ENCODE data around the gene LRRN3. TPM values are rescaled to one million over a fixed set of nuclear protein-coding genes. Genes with fewer than 3 reads are reported as not detected.

Gene LRRN3
- polyA plus RNA-seq, 1 of the 3 experiments (the other 2 are of a cell fraction), result 2.1 TPM

DNA sequence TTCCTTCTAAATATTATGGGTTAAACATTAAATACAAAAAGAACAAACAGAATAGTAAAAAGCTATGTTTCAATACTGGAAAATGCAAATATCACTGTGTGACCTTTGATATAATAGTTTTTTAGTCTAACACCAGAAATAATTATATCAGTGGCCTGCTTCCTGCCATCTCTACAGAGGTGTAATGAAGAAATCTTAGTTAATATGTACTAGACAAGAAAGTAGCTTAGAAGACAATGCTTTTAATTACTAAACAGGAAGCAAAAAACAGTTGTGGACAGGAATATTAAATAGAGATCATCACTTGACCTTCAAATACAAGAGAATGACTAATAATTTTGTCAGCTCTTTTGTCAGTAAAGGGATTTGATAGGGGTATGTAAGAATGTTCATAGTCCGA, 47.4 kb upstream of the LRRN3 start:
- DNase-seq, result no peak
- Histone ChIP-seq H3K4me3 (ENCODE audit: low read depth in 2 of 2, low read length in 1 of 2) (no peak overlapping the region), H3F3A (replicated peaks; ENCODE audit: insufficient read depth) (peaks cover 4% of the 10 kb centered on the region), H3K79me2 (ENCODE audit: insufficient read depth) (no peaks in the 10 kb centered on the region), H4K20me1 (ENCODE audit: insufficient read depth) (no peaks in the 10 kb centered on the region), H3K9ac (no peak overlapping the region), H3K4me1 (ENCODE audit: control insufficient read depth in 1 of 2, insufficient read depth in 2 of 2, low read depth in 1 of 2, low read length in 1 of 2) (peaks cover 0 to 2% of the 10 kb centered on the region in 2 experiments; a peak in 2 of 4 replicates), H3K27ac (ENCODE audit: low read depth in 2 of 2, low read length in 1 of 2) (no peak overlapping the region), H2AFZ (ENCODE audit: low read depth) (no peak overlapping the region), H3K9me2 (no peaks in the 10 kb centered on the region), H3K4me2 (no peak overlapping the region), H3K27me3 (ENCODE audit: insufficient read depth) (no peaks in the 10 kb centered on the region), H3K9me3 (no peaks in the 10 kb centered on the region), H3K36me3 (replicated peaks in 1 of 2; ENCODE audit: control insufficient read depth in 1 of 2, insufficient read depth in 2 of 2, low read length in 1 of 2) (no peaks in the 10 kb centered on the region)
- no peak for TF ChIP-seq GABPA (IDR thresholded peaks at IDR 0.05; ENCODE audit: low read depth)
- TF ChIP-seq EP300 (IDR thresholded peaks at IDR 0.05; ENCODE audit: borderline replicate concordance in 1 of 2, low read depth in 1 of 2, low read length in 1 of 2), result no peak
- no peak for TF ChIP-seq GATA2 (CRISPR knock-in tag; IDR thresholded peaks at IDR 0.05)
- no peak for TF ChIP-seq FOXJ3 (CRISPR knock-in tag; IDR thresholded peaks at IDR 0.05)
- no peak for TF ChIP-seq MXI1 (IDR thresholded peaks at IDR 0.05; ENCODE audit: low read depth, low read length)
- TF ChIP-seq RCOR1 (IDR thresholded peaks at IDR 0.05; ENCODE audit: low read length), result no peak
- POLR2A ChIA-PET, result no interaction called here
- CTCF ChIA-PET, result interaction anchor here (1.9 kb wide), 1 partner anchor 17 kb away, joined by 4 read pairs; no protein-coding TSS in a partner anchor
- 87% methylated on average over 1 of the region's 1 CpG for WGBS (ENCODE audit: low lambda C conversion rate)

DNA sequence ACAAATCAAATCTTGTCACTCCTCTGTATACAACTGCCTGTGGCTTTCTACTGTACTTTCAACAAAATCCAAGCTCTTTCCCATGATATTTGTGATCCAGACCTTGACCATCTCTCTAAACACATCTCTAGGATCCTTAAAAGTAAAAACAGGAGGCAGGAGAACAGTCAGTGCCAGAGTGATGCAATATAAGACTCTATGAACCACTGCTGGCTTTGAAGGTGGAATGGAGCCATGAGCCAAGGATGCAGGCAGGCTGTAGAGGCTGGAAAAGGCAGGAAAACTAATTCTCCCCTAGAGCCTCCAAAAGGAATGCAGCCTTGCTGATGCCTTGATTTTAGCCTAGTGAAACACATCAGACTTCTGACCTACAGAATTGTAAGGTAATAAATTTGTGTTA, 45.5 kb upstream of the LRRN3 start:
- H3K9ac ChIP-seq, result no peak overlapping the region
- H3K36me3 ChIP-seq (replicated peaks in 1 of 2; ENCODE audit: control insufficient read depth in 1 of 2, insufficient read depth in 2 of 2, low read length in 1 of 2), result no peaks in the 10 kb centered on the region
- H3K9me3 ChIP-seq, result no peaks in the 10 kb centered on the region
- CTCF ChIA-PET, result no interaction called here
- H2AFZ ChIP-seq (ENCODE audit: low read depth), result no peak overlapping the region
- POLR2A ChIA-PET, result no interaction called here
- no peaks in the 10 kb centered on the region for H3K27me3 ChIP-seq (ENCODE audit: insufficient read depth)
- H4K20me1 ChIP-seq (ENCODE audit: insufficient read depth), result no peaks in the 10 kb centered on the region
- no peak overlapping the region for H3K4me3 ChIP-seq (ENCODE audit: low read depth in 2 of 2, low read length in 1 of 2)
- no peaks in the 10 kb centered on the region for H3K79me2 ChIP-seq (ENCODE audit: insufficient read depth)
- no peak overlapping the region for H3K4me2 ChIP-seq
- H3F3A ChIP-seq (replicated peaks; ENCODE audit: insufficient read depth), result peaks cover 4% of the 10 kb centered on the region
- H3K9me2 ChIP-seq, result no peaks in the 10 kb centered on the region
- H3K4me1 ChIP-seq (ENCODE audit: control insufficient read depth in 1 of 2, insufficient read depth in 2 of 2, low read depth in 1 of 2, low read length in 1 of 2), result peaks cover 0 to 2% of the 10 kb centered on the region in 2 experiments; a peak in 2 of 4 replicates
- H3K27ac ChIP-seq (ENCODE audit: low read depth in 2 of 2, low read length in 1 of 2), result no peak overlapping the region
- DNase-seq, result no peak
- TF ChIP-seq, protein P1, sequence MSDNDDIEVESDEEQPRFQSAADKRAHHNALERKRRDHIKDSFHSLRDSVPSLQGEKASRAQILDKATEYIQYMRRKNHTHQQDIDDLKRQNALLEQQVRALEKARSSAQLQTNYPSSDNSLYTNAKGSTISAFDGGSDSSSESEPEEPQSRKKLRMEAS (IDR thresholded peaks at IDR 0.05; ENCODE audit: low read depth), result no peak
- TF ChIP-seq, protein P2, sequence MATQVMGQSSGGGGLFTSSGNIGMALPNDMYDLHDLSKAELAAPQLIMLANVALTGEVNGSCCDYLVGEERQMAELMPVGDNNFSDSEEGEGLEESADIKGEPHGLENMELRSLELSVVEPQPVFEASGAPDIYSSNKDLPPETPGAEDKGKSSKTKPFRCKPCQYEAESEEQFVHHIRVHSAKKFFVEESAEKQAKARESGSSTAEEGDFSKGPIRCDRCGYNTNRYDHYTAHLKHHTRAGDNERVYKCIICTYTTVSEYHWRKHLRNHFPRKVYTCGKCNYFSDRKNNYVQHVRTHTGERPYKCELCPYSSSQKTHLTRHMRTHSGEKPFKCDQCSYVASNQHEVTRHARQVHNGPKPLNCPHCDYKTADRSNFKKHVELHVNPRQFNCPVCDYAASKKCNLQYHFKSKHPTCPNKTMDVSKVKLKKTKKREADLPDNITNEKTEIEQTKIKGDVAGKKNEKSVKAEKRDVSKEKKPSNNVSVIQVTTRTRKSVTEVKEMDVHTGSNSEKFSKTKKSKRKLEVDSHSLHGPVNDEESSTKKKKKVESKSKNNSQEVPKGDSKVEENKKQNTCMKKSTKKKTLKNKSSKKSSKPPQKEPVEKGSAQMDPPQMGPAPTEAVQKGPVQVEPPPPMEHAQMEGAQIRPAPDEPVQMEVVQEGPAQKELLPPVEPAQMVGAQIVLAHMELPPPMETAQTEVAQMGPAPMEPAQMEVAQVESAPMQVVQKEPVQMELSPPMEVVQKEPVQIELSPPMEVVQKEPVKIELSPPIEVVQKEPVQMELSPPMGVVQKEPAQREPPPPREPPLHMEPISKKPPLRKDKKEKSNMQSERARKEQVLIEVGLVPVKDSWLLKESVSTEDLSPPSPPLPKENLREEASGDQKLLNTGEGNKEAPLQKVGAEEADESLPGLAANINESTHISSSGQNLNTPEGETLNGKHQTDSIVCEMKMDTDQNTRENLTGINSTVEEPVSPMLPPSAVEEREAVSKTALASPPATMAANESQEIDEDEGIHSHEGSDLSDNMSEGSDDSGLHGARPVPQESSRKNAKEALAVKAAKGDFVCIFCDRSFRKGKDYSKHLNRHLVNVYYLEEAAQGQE (IDR thresholded peaks at IDR 0.05; ENCODE audit: low read depth, low read length), result no peak
- TF ChIP-seq MXI1 (IDR thresholded peaks at IDR 0.05; ENCODE audit: low read depth, low read length) (no peak), GABPA (IDR thresholded peaks at IDR 0.05; ENCODE audit: low read depth) (no peak), EZH2phosphoT487 (IDR thresholded peaks at IDR 0.05; ENCODE audit: borderline replicate concordance, low read depth) (no peak), USF2 (IDR thresholded peaks at IDR 0.05; ENCODE audit: borderline replicate concordance, low read depth, low read length) (no peak), POLR2AphosphoS5 (IDR thresholded peaks at IDR 0.05; ENCODE audit: low read depth, low read length) (no peak), CTCF (IDR thresholded peaks at IDR 0.05) (no peak), FOXJ3 (CRISPR knock-in tag; IDR thresholded peaks at IDR 0.05) (no peak), JUND (IDR thresholded peaks at IDR 0.05) (no peak), CHD2 (IDR thresholded peaks at IDR 0.05; ENCODE audit: low read length, partially characterized antibody) (no peak), RCOR1 (IDR thresholded peaks at IDR 0.05; ENCODE audit: low read length) (no peak), ELF1 (IDR thresholded peaks at IDR 0.05) (no peak), SIN3A (IDR thresholded peaks at IDR 0.05; ENCODE audit: borderline replicate concordance, low read depth, low read length) (no peak)
- TF ChIP-seq, protein P3, sequence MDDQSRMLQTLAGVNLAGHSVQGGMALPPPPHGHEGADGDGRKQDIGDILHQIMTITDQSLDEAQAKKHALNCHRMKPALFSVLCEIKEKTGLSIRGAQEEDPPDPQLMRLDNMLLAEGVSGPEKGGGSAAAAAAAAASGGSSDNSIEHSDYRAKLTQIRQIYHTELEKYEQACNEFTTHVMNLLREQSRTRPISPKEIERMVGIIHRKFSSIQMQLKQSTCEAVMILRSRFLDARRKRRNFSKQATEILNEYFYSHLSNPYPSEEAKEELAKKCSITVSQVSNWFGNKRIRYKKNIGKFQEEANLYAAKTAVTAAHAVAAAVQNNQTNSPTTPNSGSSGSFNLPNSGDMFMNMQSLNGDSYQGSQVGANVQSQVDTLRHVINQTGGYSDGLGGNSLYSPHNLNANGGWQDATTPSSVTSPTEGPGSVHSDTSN (IDR thresholded peaks at IDR 0.05), result no peak
- TF ChIP-seq, protein P4, sequence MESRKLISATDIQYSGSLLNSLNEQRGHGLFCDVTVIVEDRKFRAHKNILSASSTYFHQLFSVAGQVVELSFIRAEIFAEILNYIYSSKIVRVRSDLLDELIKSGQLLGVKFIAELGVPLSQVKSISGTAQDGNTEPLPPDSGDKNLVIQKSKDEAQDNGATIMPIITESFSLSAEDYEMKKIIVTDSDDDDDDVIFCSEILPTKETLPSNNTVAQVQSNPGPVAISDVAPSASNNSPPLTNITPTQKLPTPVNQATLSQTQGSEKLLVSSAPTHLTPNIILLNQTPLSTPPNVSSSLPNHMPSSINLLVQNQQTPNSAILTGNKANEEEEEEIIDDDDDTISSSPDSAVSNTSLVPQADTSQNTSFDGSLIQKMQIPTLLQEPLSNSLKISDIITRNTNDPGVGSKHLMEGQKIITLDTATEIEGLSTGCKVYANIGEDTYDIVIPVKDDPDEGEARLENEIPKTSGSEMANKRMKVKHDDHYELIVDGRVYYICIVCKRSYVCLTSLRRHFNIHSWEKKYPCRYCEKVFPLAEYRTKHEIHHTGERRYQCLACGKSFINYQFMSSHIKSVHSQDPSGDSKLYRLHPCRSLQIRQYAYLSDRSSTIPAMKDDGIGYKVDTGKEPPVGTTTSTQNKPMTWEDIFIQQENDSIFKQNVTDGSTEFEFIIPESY (IDR thresholded peaks at IDR 0.05; ENCODE audit: borderline replicate concordance, low read depth), result no peak

All from SK-N-SH (cell line).